Body of pancreas (tissue), 4 donors: ENCODE data around the gene HNRNPL. TPM values are rescaled to one million over a fixed set of nuclear protein-coding genes. Genes with fewer than 3 reads are reported as not detected.
A peak's percentile ranks its signal among the peaks of the same experiment; 100 is the strongest.

Experiments used
- ATAC-seq: fragments of 150-250 bp; one replicate; pipeline ENCODE4 v1.9.1; 2016
- DNase-seq, 4 donors: peaks; one replicate each; pipeline ENCODE4 v3.0.0-alpha.2; 2019
- H3K27ac ChIP-seq, 4 donors: fragments of 200-600 bp; sonication (generic); 1 replicate in 3 of 4; 2 replicates in 1 of 4; pipeline versions ENCODE4 v1.5.1 to v1.6.1; 2016 to 2019; ENCODE audit warnings: mild to moderate bottlenecking in 1 of 4, mixed read lengths in 1 of 4, moderate library complexity in 1 of 4
- H3K27me3 ChIP-seq, 2 donors: fragments of 200-600 bp; sonication (generic); one replicate each; pipeline ENCODE4 v1.6.0; 2016; ENCODE audit warnings: mild to moderate bottlenecking in 1 of 2
- H3K36me3 ChIP-seq, 2 donors: fragments of 200-600 bp; sonication (generic); replicated peaks in 1 of 2; 2 replicates each; pipeline ENCODE4 v1.5.1; 2016; ENCODE audit warnings: low read depth in 2 of 2; ENCODE audit not compliant: insufficient read depth in 1 of 2
- H3K4me1 ChIP-seq: fragments of 200-600 bp; sonication (generic); one replicate; pipeline ENCODE4 v1.6.0; 2016
- H3K4me3 ChIP-seq, 2 donors: fragments of 200-600 bp; sonication (generic); 1 replicate in 1 of 2; 2 replicates in 1 of 2; pipeline ENCODE4 v1.5.1; 2016 to 2019
- H3K9me3 ChIP-seq, 3 donors: fragments of 200-600 bp; sonication (generic); 1 replicate in 2 of 3; 2 replicates in 1 of 3; pipeline ENCODE4 v1.5.1; 2016
- POLR2A ChIP-seq, 3 donors: fragments of 450-650 bp; IDR thresholded peaks; one replicate each; pipeline ENCODE4 v1.6.1; 2016; ENCODE audit warnings: antibody characterized with exemption in 3 of 3, mild to moderate bottlenecking in 2 of 3
- WGBS, 2 donors: methylation state at CpG; one replicate each; pipeline ENCODE4 v1.1.5; 2017; 5-methylcytosine and 5-hydroxymethylcytosine counted together
- intact Hi-C: fragments of 100-400 bp; cut with DNase I; formaldehyde crosslinking; loops from one replicate; pipeline ENCODE4 v1.15.1; 2023
- total RNA-seq, 2 donors: library from RNA; depleted of rRNA; stranded (reverse); fragments of >200 nt; gene quantifications; one replicate each; pipeline ENCODE4 v1.1.0, GENCODE V29; 2016
- TF ChIP-seq, protein P1 (sequence below), 7 experiments: fragments of 450-650 bp in 4 of 7; fragments of 200-600 bp in 3 of 7; sonication (generic) in 3 of 7; IDR thresholded peaks; one replicate each; pipeline ENCODE4 v1.5.1; 2016 to 2019; ENCODE audit warnings: antibody characterized with exemption in 7 of 7

The HNRNPL gene
- total RNA-seq, 2 donors from 2014 or later, result 80.4 to 139 TPM

DNA sequence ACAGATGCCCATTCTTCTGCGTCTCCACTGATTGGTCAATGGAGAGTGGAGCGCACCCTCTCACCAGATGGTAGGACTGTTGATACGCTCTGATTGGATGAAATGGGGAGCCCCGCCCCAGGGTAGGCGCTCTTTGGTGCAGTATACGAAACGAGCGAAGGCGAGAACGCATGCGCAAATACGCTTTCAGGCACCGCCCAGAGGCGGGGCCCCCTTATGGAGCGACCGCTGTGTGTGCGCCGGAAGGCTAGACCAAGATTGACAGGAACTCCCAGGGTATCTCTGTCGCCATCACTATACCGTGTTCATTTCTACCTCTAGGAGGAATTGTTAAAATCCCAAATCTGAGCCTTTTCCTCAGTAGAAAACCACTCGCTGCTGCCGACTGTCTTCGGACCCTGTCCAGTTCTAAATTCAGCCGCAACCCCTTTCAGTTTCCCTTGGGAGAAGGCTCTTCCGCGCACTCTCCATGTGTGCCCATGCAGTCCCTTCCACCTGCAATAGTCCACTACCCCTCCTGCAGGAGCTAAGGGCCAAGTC, 720 bp upstream of the HNRNPL start:
- ATAC-seq (peak; percentile 82), DNase-seq (peak in 1 of 4 donors; percentile 100)
- Histone ChIP-seq H3K4me1 (peaks cover 46% of the 10 kb centered on the region), H3K36me3 (peaks cover 10 to 15% of the 10 kb centered on the region in 2 donors), H3K27ac (peak overlapping the region; percentile 95 to 100 (median 98)), H3K9me3 (no peaks in the 10 kb centered on the region), H3K4me3 (peak overlapping the region in 1 of 2 donors; percentile 18), H3K27me3 (no peaks in the 10 kb centered on the region)
- TF ChIP-seq, protein P1, sequence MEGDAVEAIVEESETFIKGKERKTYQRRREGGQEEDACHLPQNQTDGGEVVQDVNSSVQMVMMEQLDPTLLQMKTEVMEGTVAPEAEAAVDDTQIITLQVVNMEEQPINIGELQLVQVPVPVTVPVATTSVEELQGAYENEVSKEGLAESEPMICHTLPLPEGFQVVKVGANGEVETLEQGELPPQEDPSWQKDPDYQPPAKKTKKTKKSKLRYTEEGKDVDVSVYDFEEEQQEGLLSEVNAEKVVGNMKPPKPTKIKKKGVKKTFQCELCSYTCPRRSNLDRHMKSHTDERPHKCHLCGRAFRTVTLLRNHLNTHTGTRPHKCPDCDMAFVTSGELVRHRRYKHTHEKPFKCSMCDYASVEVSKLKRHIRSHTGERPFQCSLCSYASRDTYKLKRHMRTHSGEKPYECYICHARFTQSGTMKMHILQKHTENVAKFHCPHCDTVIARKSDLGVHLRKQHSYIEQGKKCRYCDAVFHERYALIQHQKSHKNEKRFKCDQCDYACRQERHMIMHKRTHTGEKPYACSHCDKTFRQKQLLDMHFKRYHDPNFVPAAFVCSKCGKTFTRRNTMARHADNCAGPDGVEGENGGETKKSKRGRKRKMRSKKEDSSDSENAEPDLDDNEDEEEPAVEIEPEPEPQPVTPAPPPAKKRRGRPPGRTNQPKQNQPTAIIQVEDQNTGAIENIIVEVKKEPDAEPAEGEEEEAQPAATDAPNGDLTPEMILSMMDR (IDR thresholded peaks at IDR 0.05), result peak in 5 of 7 experiments; percentile 6 to 51 (median 46)
- TF ChIP-seq POLR2A (IDR thresholded peaks at IDR 0.05), result peak; percentile 11 to 88 (median 80)
- 0% methylated on average over 8 to 26 of the region's 26 CpGs for WGBS, 2 donors
- intact Hi-C loops, result no loop called here

DNA sequence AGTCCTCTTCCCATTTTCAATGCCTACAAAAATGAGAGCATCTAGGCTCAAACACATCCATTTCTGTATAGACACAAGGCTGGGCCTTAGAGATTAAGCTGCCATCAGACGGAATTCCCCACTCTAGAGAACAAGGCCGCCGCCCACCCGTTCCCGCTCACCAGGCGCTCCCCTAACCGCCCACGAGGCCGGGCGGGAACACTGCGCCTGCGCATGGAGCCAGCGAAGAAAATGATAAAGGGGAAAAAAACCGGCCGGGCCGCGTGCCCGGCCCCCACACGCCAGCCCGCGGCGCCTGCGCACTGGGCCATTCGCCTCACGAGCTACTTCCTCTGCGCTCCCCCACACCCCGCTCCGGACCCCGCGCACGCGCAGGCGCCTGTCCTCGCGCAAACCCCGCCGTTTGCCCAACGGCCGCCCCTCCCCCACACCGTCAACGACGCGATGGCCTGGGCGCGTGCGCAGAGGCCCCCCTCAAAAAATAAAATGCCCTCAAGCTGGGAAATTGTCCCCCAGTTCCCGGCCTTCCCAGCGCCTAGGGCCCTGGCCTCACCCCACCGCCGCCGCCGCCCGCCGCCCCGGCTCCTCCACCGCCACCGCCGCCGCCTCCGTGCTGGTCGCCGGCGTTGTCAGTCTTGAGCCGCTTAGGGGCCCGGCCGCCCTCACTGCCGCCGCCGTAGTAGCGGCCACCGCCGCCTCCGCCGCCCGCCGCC, 483 bp downstream of the HNRNPL start:
- Histone ChIP-seq H3K27ac (peak overlapping the region; percentile 99 to 100 (median 100)), H3K9me3 (no peaks in the 10 kb centered on the region), H3K4me1 (peaks cover 51% of the 10 kb centered on the region), H3K27me3 (no peaks in the 10 kb centered on the region), H3K4me3 (peak overlapping the region; percentile 17 to 34), H3K36me3 (peaks cover 10 to 25% of the 10 kb centered on the region in 2 donors)
- ATAC-seq, result peak; percentile 52
- intact Hi-C loops, result no loop called here
- TF ChIP-seq, protein P1 (IDR thresholded peaks at IDR 0.05), result peak in 2 of 7 experiments; percentile 14 to 16
- TF ChIP-seq POLR2A (IDR thresholded peaks at IDR 0.05), result no peak
- WGBS, 2 donors, result 1% methylated on average over 50 of the region's 76 CpGs; no CpG with 5 or more reads in 1 of the 2 donors
- peak; percentile 97 to 98 (median 97) for DNase-seq

DNA sequence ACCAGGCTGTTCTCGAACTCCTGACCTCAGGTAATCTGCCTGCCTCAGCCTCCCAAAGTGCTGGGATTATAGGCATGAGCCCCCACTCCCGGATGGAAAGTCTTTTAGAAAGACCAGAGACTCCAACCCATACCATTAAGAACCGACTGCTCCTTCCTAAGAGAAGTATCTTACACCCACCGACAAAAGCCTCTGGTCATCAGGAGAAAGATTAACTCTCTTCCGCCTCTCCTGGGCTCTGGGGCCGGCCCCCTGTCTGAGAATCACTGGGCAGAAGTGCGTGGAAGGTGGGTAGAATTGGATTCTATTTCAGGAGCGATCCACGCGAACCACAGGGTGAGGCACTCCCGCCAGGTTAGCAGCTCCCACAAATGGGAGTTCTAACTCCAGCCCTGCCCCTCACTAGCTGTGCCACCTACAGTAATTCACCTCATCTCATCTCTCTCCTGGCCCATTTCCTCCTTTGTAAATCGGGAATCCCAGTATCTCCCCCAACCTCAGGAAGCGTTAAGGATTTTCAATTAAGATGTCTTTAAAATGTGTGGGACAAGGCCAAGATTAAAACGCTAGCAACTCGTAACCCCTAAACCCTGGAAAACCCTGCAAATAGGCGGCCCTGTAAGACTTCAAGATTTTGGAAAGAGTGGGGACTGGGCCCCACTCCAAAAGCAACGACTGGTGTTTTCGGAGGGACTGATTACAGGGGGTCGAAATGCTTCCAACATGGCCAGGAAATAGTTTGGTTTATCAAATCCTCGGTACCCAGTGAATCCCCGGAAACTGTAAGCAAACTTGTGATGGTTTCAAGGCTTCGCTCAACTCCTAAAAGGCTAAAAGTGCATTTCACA, 1.3 kb downstream of the HNRNPL start:
- peaks cover 51% of the 10 kb centered on the region for H3K4me1 ChIP-seq
- ATAC-seq (no peak), DNase-seq (no peak)
- peak overlapping the region; percentile 99 to 100 (median 100) for H3K27ac ChIP-seq
- intact Hi-C loops, result no loop called here
- no peak overlapping the region for H3K4me3 ChIP-seq
- peaks cover 11 to 33% of the 10 kb centered on the region in 2 donors for H3K36me3 ChIP-seq
- H3K9me3 ChIP-seq, result no peaks in the 10 kb centered on the region
- TF ChIP-seq, protein P1 (IDR thresholded peaks at IDR 0.05), result no peak
- no peak for TF ChIP-seq POLR2A (IDR thresholded peaks at IDR 0.05)
- no peaks in the 10 kb centered on the region for H3K27me3 ChIP-seq
- WGBS, 2 donors, result 9 to 11% methylated on average over 20 to 22 of the region's 22 CpGs

DNA sequence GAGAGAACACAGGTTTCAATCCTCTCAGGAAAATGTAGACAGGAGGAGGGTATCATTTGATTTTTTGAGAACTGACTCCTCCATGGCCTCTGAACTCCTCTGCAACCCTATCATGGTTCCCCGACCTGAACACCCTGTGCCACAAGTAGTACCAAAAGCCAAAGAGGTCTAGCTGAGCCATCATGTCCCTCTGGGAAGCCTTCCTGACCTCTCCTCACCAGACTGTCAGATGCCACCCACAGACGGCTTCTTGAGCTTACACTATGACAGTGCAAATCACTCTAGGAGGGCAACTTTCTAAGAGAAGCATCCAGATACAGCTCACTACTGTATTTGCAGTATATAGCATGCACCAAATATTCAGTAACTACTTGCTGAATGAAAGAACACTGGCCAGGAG, 3.7 kb downstream of the HNRNPL start:
- DNase-seq, result no peak
- TF ChIP-seq, protein P1 (IDR thresholded peaks at IDR 0.05), result no peak
- TF ChIP-seq POLR2A (IDR thresholded peaks at IDR 0.05), result no peak
- Histone ChIP-seq H3K27ac (no peak overlapping the region), H3K4me3 (no peak overlapping the region), H3K36me3 (peaks cover 25 to 53% of the 10 kb centered on the region in 2 donors), H3K4me1 (peaks cover 59% of the 10 kb centered on the region), H3K9me3 (no peaks in the 10 kb centered on the region), H3K27me3 (no peaks in the 10 kb centered on the region)
- ATAC-seq, result no peak
- 71 to 76% methylated on average over 2 of the region's 2 CpGs for WGBS, 2 donors
- intact Hi-C loops, result no loop called here
